Measurements from ENCODE around the gene TCF7L1.

TCF7L1 gene

DNA sequence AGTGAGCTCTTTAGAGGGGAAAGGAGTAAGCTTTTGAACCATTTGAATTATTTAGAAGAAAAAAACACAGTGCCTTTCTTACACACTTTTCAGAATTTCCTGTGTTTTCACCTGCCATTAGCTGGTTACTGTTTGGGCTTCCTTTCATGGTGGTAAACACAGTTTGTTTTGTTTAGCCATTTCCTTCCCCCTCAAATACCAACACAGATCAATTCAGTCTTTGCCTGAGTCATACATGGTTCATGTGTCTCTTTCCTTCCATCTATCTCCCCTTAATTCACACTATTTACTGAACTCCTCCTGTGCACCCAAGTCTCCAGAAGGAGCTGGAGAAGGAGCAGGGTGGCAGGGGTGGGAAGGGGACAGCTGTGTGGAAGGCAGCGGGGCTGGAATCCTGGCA, 45.0 kb downstream of the TCF7L1 start:
- Histone ChIP-seq H3K79me2 (ENCODE audit: low read length) (no peaks in the 10 kb centered on the region), H3K9ac (ENCODE audit: low read length) (no peak overlapping the region), H3K4me3 (ENCODE audit: low read length) (no peak overlapping the region), H3K27ac (ENCODE audit: low read length) (no peak overlapping the region), H3K36me3 (replicated peaks; ENCODE audit: low read depth, low read length) (no peaks in the 10 kb centered on the region), H3K4me2 (ENCODE audit: low read length) (no peak overlapping the region), H3K9me3 (ENCODE audit: insufficient read depth, low read length) (no peaks in the 10 kb centered on the region), H2AFZ (ENCODE audit: low read depth, low read length) (no peak overlapping the region), H3K27me3 (ENCODE audit: low read depth, low read length) (no peaks in the 10 kb centered on the region), H3K4me1 (ENCODE audit: low read length) (no peaks in the 10 kb centered on the region), H4K20me1 (ENCODE audit: insufficient read depth, low read length) (no peaks in the 10 kb centered on the region)
- TF ChIP-seq EZH2phosphoT487 (IDR thresholded peaks at IDR 0.05; ENCODE audit: low read depth) = no peak
- TF ChIP-seq, protein P1, sequence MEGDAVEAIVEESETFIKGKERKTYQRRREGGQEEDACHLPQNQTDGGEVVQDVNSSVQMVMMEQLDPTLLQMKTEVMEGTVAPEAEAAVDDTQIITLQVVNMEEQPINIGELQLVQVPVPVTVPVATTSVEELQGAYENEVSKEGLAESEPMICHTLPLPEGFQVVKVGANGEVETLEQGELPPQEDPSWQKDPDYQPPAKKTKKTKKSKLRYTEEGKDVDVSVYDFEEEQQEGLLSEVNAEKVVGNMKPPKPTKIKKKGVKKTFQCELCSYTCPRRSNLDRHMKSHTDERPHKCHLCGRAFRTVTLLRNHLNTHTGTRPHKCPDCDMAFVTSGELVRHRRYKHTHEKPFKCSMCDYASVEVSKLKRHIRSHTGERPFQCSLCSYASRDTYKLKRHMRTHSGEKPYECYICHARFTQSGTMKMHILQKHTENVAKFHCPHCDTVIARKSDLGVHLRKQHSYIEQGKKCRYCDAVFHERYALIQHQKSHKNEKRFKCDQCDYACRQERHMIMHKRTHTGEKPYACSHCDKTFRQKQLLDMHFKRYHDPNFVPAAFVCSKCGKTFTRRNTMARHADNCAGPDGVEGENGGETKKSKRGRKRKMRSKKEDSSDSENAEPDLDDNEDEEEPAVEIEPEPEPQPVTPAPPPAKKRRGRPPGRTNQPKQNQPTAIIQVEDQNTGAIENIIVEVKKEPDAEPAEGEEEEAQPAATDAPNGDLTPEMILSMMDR (IDR thresholded peaks at IDR 0.05; ENCODE audit: low read depth, low read length) = no peak

DNA sequence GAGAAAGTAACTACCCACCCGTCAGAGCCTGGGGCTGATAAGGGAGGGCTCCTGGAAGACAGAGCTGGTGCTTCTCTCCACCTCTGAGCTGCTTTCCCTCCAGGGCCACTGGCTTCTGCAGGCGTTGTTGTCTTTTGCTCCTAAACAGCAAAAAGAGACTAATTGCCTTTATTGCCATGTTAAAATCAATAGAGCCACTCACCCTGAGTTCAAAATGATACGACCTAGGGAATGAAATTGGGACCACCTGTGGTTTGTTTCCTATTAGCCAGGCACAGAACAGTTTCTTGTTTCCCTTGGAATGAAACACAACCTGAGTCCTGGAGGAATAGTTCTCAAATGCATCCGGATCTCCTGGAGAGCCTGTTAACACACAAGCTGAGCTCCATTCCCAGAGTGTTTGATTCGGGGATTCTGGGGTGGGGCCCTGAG, 45.8 kb downstream of the TCF7L1 start:
- Histone ChIP-seq H3K79me2 (ENCODE audit: low read length) (no peaks in the 10 kb centered on the region), H3K4me3 (ENCODE audit: low read length) (no peak overlapping the region), H3K9ac (ENCODE audit: low read length) (no peak overlapping the region), H3K4me2 (ENCODE audit: low read length) (no peak overlapping the region), H3K4me1 (ENCODE audit: low read length) (no peaks in the 10 kb centered on the region), H2AFZ (ENCODE audit: low read depth, low read length) (no peak overlapping the region), H3K9me3 (ENCODE audit: insufficient read depth, low read length) (no peaks in the 10 kb centered on the region), H3K36me3 (replicated peaks; ENCODE audit: low read depth, low read length) (no peaks in the 10 kb centered on the region), H3K27me3 (ENCODE audit: low read depth, low read length) (no peaks in the 10 kb centered on the region), H4K20me1 (ENCODE audit: insufficient read depth, low read length) (no peaks in the 10 kb centered on the region), H3K27ac (ENCODE audit: low read length) (no peak overlapping the region)
- TF ChIP-seq EZH2phosphoT487 (IDR thresholded peaks at IDR 0.05; ENCODE audit: low read depth) = no peak
- TF ChIP-seq, protein P1 (IDR thresholded peaks at IDR 0.05; ENCODE audit: low read depth, low read length) = no peak

DNA sequence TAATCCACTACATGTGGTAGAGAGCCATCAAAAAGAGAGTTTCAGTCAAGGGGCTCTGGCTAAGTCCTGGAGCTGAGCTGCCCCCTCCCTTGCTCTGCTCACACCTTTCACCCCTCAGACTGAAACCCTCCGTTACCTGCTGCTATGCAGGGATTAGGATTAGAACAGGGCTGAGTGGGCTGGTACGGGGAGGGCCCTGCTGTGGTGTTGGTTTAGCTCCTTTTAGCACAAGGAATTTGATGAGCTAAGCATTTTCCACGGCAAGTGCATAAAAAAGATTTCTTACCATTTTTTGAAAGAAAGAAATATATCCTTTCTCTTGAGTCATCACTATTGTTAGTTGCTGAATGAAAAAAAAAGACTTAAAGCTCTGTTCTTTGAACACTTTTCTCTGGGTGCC, 46.3 kb downstream of the TCF7L1 start:
- H3K4me1 ChIP-seq (ENCODE audit: low read length) = no peaks in the 10 kb centered on the region
- H2AFZ ChIP-seq (ENCODE audit: low read depth, low read length) = no peak overlapping the region
- no peaks in the 10 kb centered on the region for H3K9me3 ChIP-seq (ENCODE audit: insufficient read depth, low read length)
- no peak overlapping the region for H3K4me2 ChIP-seq (ENCODE audit: low read length)
- no peak overlapping the region for H3K4me3 ChIP-seq (ENCODE audit: low read length)
- no peaks in the 10 kb centered on the region for H4K20me1 ChIP-seq (ENCODE audit: insufficient read depth, low read length)
- TF ChIP-seq EZH2phosphoT487 (IDR thresholded peaks at IDR 0.05; ENCODE audit: low read depth) = no peak
- TF ChIP-seq, protein P1 (IDR thresholded peaks at IDR 0.05; ENCODE audit: low read depth, low read length) = no peak
- no peaks in the 10 kb centered on the region for H3K79me2 ChIP-seq (ENCODE audit: low read length)
- H3K27ac ChIP-seq (ENCODE audit: low read length) = no peak overlapping the region
- H3K9ac ChIP-seq (ENCODE audit: low read length) = no peak overlapping the region
- H3K36me3 ChIP-seq (replicated peaks; ENCODE audit: low read depth, low read length) = no peaks in the 10 kb centered on the region
- no peaks in the 10 kb centered on the region for H3K27me3 ChIP-seq (ENCODE audit: low read depth, low read length)

GRCh38 chr2:85180322-85181133, 47.3 kb downstream of the TCF7L1 start:
- Histone ChIP-seq H2AFZ (ENCODE audit: low read depth, low read length) (no peak overlapping the region), H3K36me3 (replicated peaks; ENCODE audit: low read depth, low read length) (no peaks in the 10 kb centered on the region), H3K79me2 (ENCODE audit: low read length) (no peaks in the 10 kb centered on the region), H3K4me3 (ENCODE audit: low read length) (no peak overlapping the region), H3K27me3 (ENCODE audit: low read depth, low read length) (no peaks in the 10 kb centered on the region), H3K27ac (ENCODE audit: low read length) (no peak overlapping the region), H3K4me2 (ENCODE audit: low read length) (no peak overlapping the region), H3K4me1 (ENCODE audit: low read length) (no peaks in the 10 kb centered on the region), H4K20me1 (ENCODE audit: insufficient read depth, low read length) (no peaks in the 10 kb centered on the region), H3K9ac (ENCODE audit: low read length) (no peak overlapping the region), H3K9me3 (ENCODE audit: insufficient read depth, low read length) (no peaks in the 10 kb centered on the region)
- TF ChIP-seq EZH2phosphoT487 (IDR thresholded peaks at IDR 0.05; ENCODE audit: low read depth) = no peak
- TF ChIP-seq, protein P1 (IDR thresholded peaks at IDR 0.05; ENCODE audit: low read depth, low read length) = no peak
